ENCODE data around the gene DTX3L. TPM values are rescaled to one million over a fixed set of nuclear protein-coding genes. Genes with fewer than 3 reads are reported as not detected.

The DTX3L gene
- total RNA-seq, 1 experiment from 2014 or later: 41.7 TPM

GRCh38 chr3:122548619-122549018 lies 15.5 kb upstream of the DTX3L start:
- no peaks in the 10 kb centered on the region for H3K9me2 ChIP-seq (ENCODE audit: insufficient read depth)
- H3K36me3 ChIP-seq (ENCODE audit: low read depth): no peaks in the 10 kb centered on the region
- intact Hi-C loops (cut with micrococcal nuclease; ENCODE audit: unreplicated experiment): no loop called here
- no peak for DNase-seq
- no peak overlapping the region for H3K27ac ChIP-seq
- H2AFZ ChIP-seq: no peak overlapping the region
- H3K4me3 ChIP-seq: no peak overlapping the region
- H3K4me1 ChIP-seq (replicated peaks; ENCODE audit: insufficient read depth): no peaks in the 10 kb centered on the region
- H3K27me3 ChIP-seq (ENCODE audit: insufficient read depth, low read depth): no peaks in the 10 kb centered on the region
- H3K4me2 ChIP-seq: no peak overlapping the region
- H3K9me3 ChIP-seq (ENCODE audit: insufficient read depth, low read depth): no peaks in the 10 kb centered on the region; the same call in 1 of the 2 replicates
- CTCF ChIA-PET: interaction anchor here (1.1 kb wide), 1 partner anchor 51 kb away, joined by 3 read pairs; no protein-coding TSS in a partner anchor
- TF ChIP-seq EZH2 (IDR thresholded peaks at IDR 0.05; ENCODE audit: low read depth) (no peak), CTCF (conservative IDR thresholded peaks at IDR 0.05) (no peak)
- no peaks in the 10 kb centered on the region for H4K20me1 ChIP-seq (ENCODE audit: insufficient read depth)
- POLR2A ChIA-PET (ENCODE audit: unreplicated experiment): interaction anchor here (0.5 to 0.6 kb wide), 3 partner anchors 66 to 210 kb away, joined by 3 to 6 read pairs (median 5); no protein-coding TSS in a partner anchor
- no peaks in the 10 kb centered on the region for H3K79me2 ChIP-seq (ENCODE audit: low read depth)
- H3F3A ChIP-seq (ENCODE audit: insufficient read depth, low read depth): no peaks in the 10 kb centered on the region
- BruUV-seq (replicated peaks): no TSS peak

- Histone ChIP-seq H3F3A (ENCODE audit: insufficient read depth, low read depth) (no peaks in the 10 kb centered on the region), H3K36me3 (ENCODE audit: low read depth) (no peaks in the 10 kb centered on the region), H3K4me1 (replicated peaks; ENCODE audit: insufficient read depth) (no peaks in the 10 kb centered on the region), H3K27ac (no peak overlapping the region), H3K4me3 (no peak overlapping the region), H3K4me2 (no peak overlapping the region), H3K9me3 (ENCODE audit: insufficient read depth, low read depth) (no peaks in the 10 kb centered on the region), H3K9me2 (ENCODE audit: insufficient read depth) (no peaks in the 10 kb centered on the region), H2AFZ (no peak overlapping the region), H4K20me1 (ENCODE audit: insufficient read depth) (no peaks in the 10 kb centered on the region), H3K79me2 (ENCODE audit: low read depth) (no peaks in the 10 kb centered on the region), H3K27me3 (ENCODE audit: insufficient read depth, low read depth) (no peaks in the 10 kb centered on the region)
- DNase-seq: no peak
- POLR2A ChIA-PET (ENCODE audit: unreplicated experiment): no interaction called here
- TF ChIP-seq EZH2 (IDR thresholded peaks at IDR 0.05; ENCODE audit: low read depth): no peak
- TF ChIP-seq CTCF (conservative IDR thresholded peaks at IDR 0.05): no peak
- CTCF ChIA-PET: interaction anchor here (0.6 kb wide), 1 partner anchor 9 kb away, joined by 16 read pairs; no protein-coding TSS in a partner anchor
- BruUV-seq (replicated peaks): no TSS peak
- intact Hi-C loops (cut with micrococcal nuclease; ENCODE audit: unreplicated experiment): no loop called here
Measured at GRCh38 chr3:122553171-122553570, 11.0 kb upstream of the DTX3L start.

- no peaks in the 10 kb centered on the region for H3K4me1 ChIP-seq (replicated peaks; ENCODE audit: insufficient read depth)
- no peaks in the 10 kb centered on the region for H4K20me1 ChIP-seq (ENCODE audit: insufficient read depth)
- no peak overlapping the region for H3K27ac ChIP-seq
- H3F3A ChIP-seq (ENCODE audit: insufficient read depth, low read depth): no peaks in the 10 kb centered on the region
- no peaks in the 10 kb centered on the region for H3K27me3 ChIP-seq (ENCODE audit: insufficient read depth, low read depth)
- H3K9me3 ChIP-seq (ENCODE audit: insufficient read depth, low read depth): no peaks in the 10 kb centered on the region
- DNase-seq: no peak
- no TSS peak for BruUV-seq (replicated peaks)
- no peaks in the 10 kb centered on the region for H3K9me2 ChIP-seq (ENCODE audit: insufficient read depth)
- H2AFZ ChIP-seq: no peak overlapping the region
- ChIA-PET CTCF (no interaction called here), POLR2A (ENCODE audit: unreplicated experiment) (interaction anchor here (0.5 kb wide), 1 partner anchor 64 kb away, joined by 5 read pairs; no protein-coding TSS in a partner anchor)
- no peaks in the 10 kb centered on the region for H3K36me3 ChIP-seq (ENCODE audit: low read depth)
- no peak overlapping the region for H3K4me3 ChIP-seq
- H3K4me2 ChIP-seq: no peak overlapping the region
- H3K79me2 ChIP-seq (ENCODE audit: low read depth): no peaks in the 10 kb centered on the region
- TF ChIP-seq CTCF (conservative IDR thresholded peaks at IDR 0.05) (no peak), EZH2 (IDR thresholded peaks at IDR 0.05; ENCODE audit: low read depth) (no peak)
- intact Hi-C loops (cut with micrococcal nuclease; ENCODE audit: unreplicated experiment): no loop called here
Measured at GRCh38 chr3:122555275-122556071, 8.7 kb upstream of the DTX3L start.
